SK-N-SH (cell line): ENCODE data around the gene LILRA6. TPM values are rescaled to one million over a fixed set of nuclear protein-coding genes. Genes with fewer than 3 reads are reported as not detected.
"Not testable (repeated sequence)": the region's sequence is repeated elsewhere in the genome, so short reads cannot be mapped to it uniquely, and the experiment has no call there.

ENCODE experiments used
- CTCF ChIA-PET: fragments of 300-600, 350-600 bp; formaldehyde crosslinking; extraction: SDS; loops from one replicate; lab custom pipeline; 2021; lab: Yijun Ruan, JAX
- POLR2A ChIA-PET: fragments of 350-600 bp; sonication (Branson Sonifier 250); formaldehyde crosslinking; extraction: SDS; loops from one replicate; lab custom pipeline; 2020; ENCODE audit warnings: antibody characterized with exemption, inconsistent platforms; lab: Yijun Ruan, JAX
- DNase-seq: peaks from one replicate; pipeline ENCODE4 v3.0.0; 2012
- H2AFZ ChIP-seq: fragments of 200-600 bp; sonication (generic); 2 replicates; pipeline ENCODE4 v1.8.1; 2016; ENCODE audit warnings: antibody characterized with exemption, mild to moderate bottlenecking, low read depth
- H3F3A ChIP-seq: fragments of 200-600 bp; sonication (generic); replicated peaks from 2 replicates; pipeline ENCODE3; 2016; ENCODE audit warnings: antibody characterized with exemption, mild to moderate bottlenecking; ENCODE audit not compliant: insufficient read depth
- H3K27ac ChIP-seq, 2 experiments: fragments of 200-500 bp in 1 of 2; fragments of 200-600 bp in 1 of 2; sonication (Bioruptor generic) in 1 of 2; sonication (generic), shearing (Covaris generic) in 1 of 2; 2 replicates each; pipeline versions ENCODE4 v1.5.1 to v1.6.1; 2014 to 2016; ENCODE audit warnings: low read depth in 2 of 2, inconsistent platforms in 1 of 2, low read length in 1 of 2, mild to moderate bottlenecking in 1 of 2, mixed read lengths in 1 of 2
- H3K27me3 ChIP-seq: fragments of 200-600 bp; sonication (generic), shearing (Covaris generic); 2 replicates; pipeline ENCODE4 v1.6.1; 2016; ENCODE audit warnings: mixed run types; ENCODE audit not compliant: insufficient read depth
- H3K36me3 ChIP-seq, 2 experiments: fragments of 200-500 bp in 1 of 2; fragments of 200-600 bp in 1 of 2; sonication (Bioruptor generic) in 1 of 2; sonication (generic) in 1 of 2; replicated peaks in 1 of 2; 2 replicates each; pipeline versions ENCODE3 to v1.5.1; 2014 to 2016; ENCODE audit warnings: low read length in 1 of 2, mild to moderate bottlenecking in 1 of 2; ENCODE audit not compliant: insufficient read depth in 2 of 2, control insufficient read depth in 1 of 2
- H3K4me1 ChIP-seq, 2 experiments: fragments of 200-500 bp in 1 of 2; fragments of 200-600 bp in 1 of 2; sonication (Bioruptor generic) in 1 of 2; sonication (generic), shearing (Covaris generic) in 1 of 2; 2 replicates each; pipeline versions ENCODE4 v1.5.1 to v1.6.1; 2014 to 2016; ENCODE audit warnings: low read depth in 1 of 2, low read length in 1 of 2, mixed run types in 1 of 2; ENCODE audit not compliant: insufficient read depth in 2 of 2, control insufficient read depth in 1 of 2
- H3K4me2 ChIP-seq: fragments of 200-600 bp; sonication (generic), shearing (Covaris generic); 2 replicates; pipeline ENCODE4 v1.6.1; 2017; ENCODE audit warnings: mixed run types
- H3K4me3 ChIP-seq, 2 experiments: fragments of 200-500 bp in 1 of 2; fragments of 200-600 bp in 1 of 2; sonication (Bioruptor generic) in 1 of 2; sonication (generic), shearing (Covaris generic) in 1 of 2; 2 replicates each; pipeline versions ENCODE4 v1.5.1 to v1.8.1; 2014 to 2016; ENCODE audit warnings: low read depth in 2 of 2, inconsistent platforms in 1 of 2, low read length in 1 of 2, mild to moderate bottlenecking in 1 of 2, mixed read lengths in 1 of 2, moderate library complexity in 1 of 2
- H3K79me2 ChIP-seq: fragments of 200-600 bp; sonication (generic); 2 replicates; pipeline ENCODE4 v1.8.1; 2017; ENCODE audit warnings: mild to moderate bottlenecking; ENCODE audit not compliant: insufficient read depth
- H3K9ac ChIP-seq: fragments of 200-600 bp; sonication (generic); 2 replicates; pipeline ENCODE4 v1.6.1; 2017; ENCODE audit warnings: mixed run types
- H3K9me2 ChIP-seq: fragments of 200-600 bp; sonication (generic); 2 replicates; pipeline ENCODE4 v1.6.1; 2017; ENCODE audit warnings: mixed run types
- H3K9me3 ChIP-seq: fragments of 200-600 bp; sonication (generic); 2 replicates; pipeline ENCODE4 v1.6.1; 2017; ENCODE audit warnings: mixed run types, mild to moderate bottlenecking, moderate library complexity
- H4K20me1 ChIP-seq: fragments of 200-600 bp; sonication (generic); 2 replicates; pipeline ENCODE4 v1.6.1; 2017; ENCODE audit warnings: mild to moderate bottlenecking, mixed run types; ENCODE audit not compliant: insufficient read depth
- WGBS: methylation state at CpG from one replicate; pipeline ENCODE4 v1.1.6; 2017; ENCODE audit warnings: low lambda C conversion rate; 5-methylcytosine and 5-hydroxymethylcytosine counted together
- polyA plus RNA-seq, 3 experiments: library from polyadenylated mRNA; depleted of rRNA; stranded (reverse); fragments of >200 nt; gene quantifications; 2 replicates each; pipeline ENCODE4 v1.2.3, GENCODE V29; 2012

LILRA6 gene
- polyA plus RNA-seq, 1 of the 3 experiments (the other 2 are of a cell fraction), result not detected

GRCh38 chr19:54224619-54225018, 18.0 kb downstream of the LILRA6 start:
- H3K9me2 ChIP-seq, H3K4me2 ChIP-seq, H3K9me3 ChIP-seq, H3K27ac ChIP-seq, H4K20me1 ChIP-seq, CTCF ChIA-PET, H2AFZ ChIP-seq, H3K4me3 ChIP-seq, H3F3A ChIP-seq, DNase-seq, H3K79me2 ChIP-seq, H3K9ac ChIP-seq, H3K36me3 ChIP-seq, H3K4me1 ChIP-seq: not testable (repeated sequence)
- POLR2A ChIA-PET, result interaction anchor here (1.6 kb wide), 1 partner anchor 24 kb away, joined by 5 read pairs; the partner anchor contains the start of gene RPS9
- 37% methylated on average over 7 of the region's 10 CpGs for WGBS
- peaks cover 17% of the 10 kb centered on the region; the same call in 1 of the 2 replicates for H3K27me3 ChIP-seq

GRCh38 chr19:54223937-54224281, 18.7 kb downstream of the LILRA6 start:
- not testable (repeated sequence) for H3K36me3 ChIP-seq, DNase-seq, H3K79me2 ChIP-seq, H3K9ac ChIP-seq, H3K9me3 ChIP-seq, H4K20me1 ChIP-seq, H2AFZ ChIP-seq, H3K4me2 ChIP-seq, H3K4me1 ChIP-seq, H3K4me3 ChIP-seq, H3K9me2 ChIP-seq, H3F3A ChIP-seq, H3K27ac ChIP-seq
- CTCF ChIA-PET, result interaction anchor here (0.6 kb wide), 1 partner anchor 8 kb away, joined by 3 read pairs; no protein-coding TSS in a partner anchor
- H3K27me3 ChIP-seq, result peaks cover 17% of the 10 kb centered on the region; the same call in 1 of the 2 replicates
- POLR2A ChIA-PET, result interaction anchor here (1.2 kb wide), 1 partner anchor 16 kb away, joined by 3 read pairs; no protein-coding TSS in a partner anchor
- no CpG with 5 or more reads among the region's 5 CpGs for WGBS

- DNase-seq, H3K4me2 ChIP-seq, H3K36me3 ChIP-seq, H4K20me1 ChIP-seq, H3K27ac ChIP-seq, H3K4me1 ChIP-seq, H3K79me2 ChIP-seq, H2AFZ ChIP-seq, H3K9me3 ChIP-seq, H3K9me2 ChIP-seq, H3K4me3 ChIP-seq, H3K9ac ChIP-seq, H3F3A ChIP-seq: not testable (repeated sequence)
- CTCF ChIA-PET, result interaction anchor here (0.6 kb wide), 1 partner anchor 9 kb away, joined by 3 read pairs; no protein-coding TSS in a partner anchor
- 10% methylated on average over 9 of the region's 14 CpGs for WGBS
- POLR2A ChIA-PET, result interaction anchor here (1.2 kb wide), 1 partner anchor 15 kb away, joined by 3 read pairs; no protein-coding TSS in a partner anchor
- peaks cover 17% of the 10 kb centered on the region; the same call in 1 of the 2 replicates for H3K27me3 ChIP-seq
Observed at GRCh38 chr19:54223277-54223936, 19.2 kb downstream of the LILRA6 start.

- H3K9me2 ChIP-seq, CTCF ChIA-PET, H3K4me1 ChIP-seq, H3K9me3 ChIP-seq, H2AFZ ChIP-seq, H3K4me2 ChIP-seq, DNase-seq, H3K27ac ChIP-seq, H3F3A ChIP-seq, H3K36me3 ChIP-seq, H3K4me3 ChIP-seq, H3K9ac ChIP-seq, H3K79me2 ChIP-seq, H4K20me1 ChIP-seq: not testable (repeated sequence)
- WGBS, result 21% methylated on average over 6 of the region's 16 CpGs
- POLR2A ChIA-PET, result interaction anchor here (1.2 kb wide), 1 partner anchor 15 kb away, joined by 3 read pairs; no protein-coding TSS in a partner anchor
- H3K27me3 ChIP-seq, result peaks cover 17% of the 10 kb centered on the region; the same call in 1 of the 2 replicates
Observed at GRCh38 chr19:54222474-54223276, 19.9 kb downstream of the LILRA6 start, which contains the start of gene LILRB3. Gene LILRB3 (minus strand): TSS chr19:54223007. CDS start chr19:54222976, 31 bp downstream.

DNA sequence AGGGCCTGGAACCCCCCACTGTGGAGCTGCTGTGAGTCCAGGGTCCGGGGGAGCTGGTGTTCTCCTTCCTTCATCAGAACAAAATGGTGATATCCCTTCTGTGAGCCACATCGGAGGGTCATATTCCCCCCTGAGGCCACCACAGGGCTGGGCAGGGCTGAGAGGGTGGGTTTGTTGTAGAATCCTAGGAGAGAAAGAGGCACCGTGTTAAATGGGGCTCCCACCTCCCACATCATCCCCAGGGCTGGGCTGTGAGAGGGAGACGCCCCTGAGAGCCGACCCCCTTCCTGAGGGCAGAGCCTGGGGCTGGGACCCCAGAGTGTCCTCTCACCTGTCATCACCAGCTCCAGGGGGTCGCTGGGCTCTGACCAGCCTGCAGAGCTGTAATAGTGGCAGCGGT, 20.6 kb downstream of the LILRA6 start:
- H3F3A ChIP-seq, H3K36me3 ChIP-seq, H3K9ac ChIP-seq, DNase-seq, CTCF ChIA-PET, H3K4me1 ChIP-seq, H3K9me3 ChIP-seq, H3K9me2 ChIP-seq, H3K79me2 ChIP-seq, POLR2A ChIA-PET, H3K4me3 ChIP-seq, H4K20me1 ChIP-seq, H3K27ac ChIP-seq, H2AFZ ChIP-seq, H3K4me2 ChIP-seq: not testable (repeated sequence)
- WGBS, result 45% methylated on average over 6 of the region's 7 CpGs
- peaks cover 17% of the 10 kb centered on the region; the same call in 1 of the 2 replicates for H3K27me3 ChIP-seq

GRCh38 chr19:54219702-54220101, 22.9 kb downstream of the LILRA6 start:
- POLR2A ChIA-PET, H3K4me3 ChIP-seq, H3K9me2 ChIP-seq, H3K9me3 ChIP-seq, H3K4me1 ChIP-seq, H3F3A ChIP-seq, H4K20me1 ChIP-seq, H3K27ac ChIP-seq, H3K79me2 ChIP-seq, H3K9ac ChIP-seq, H3K36me3 ChIP-seq, H2AFZ ChIP-seq, DNase-seq, CTCF ChIA-PET, H3K4me2 ChIP-seq: not testable (repeated sequence)
- H3K27me3 ChIP-seq, result peaks cover 17% of the 10 kb centered on the region; the same call in 1 of the 2 replicates
- WGBS, result 77% methylated on average over 3 of the region's 5 CpGs
